Measurements from ENCODE around the gene CUL1.

CUL1 gene

GRCh38 chr7:148770004-148770403 lies 71.3 kb downstream of the CUL1 start:
- no peak for DNase-seq

DNA sequence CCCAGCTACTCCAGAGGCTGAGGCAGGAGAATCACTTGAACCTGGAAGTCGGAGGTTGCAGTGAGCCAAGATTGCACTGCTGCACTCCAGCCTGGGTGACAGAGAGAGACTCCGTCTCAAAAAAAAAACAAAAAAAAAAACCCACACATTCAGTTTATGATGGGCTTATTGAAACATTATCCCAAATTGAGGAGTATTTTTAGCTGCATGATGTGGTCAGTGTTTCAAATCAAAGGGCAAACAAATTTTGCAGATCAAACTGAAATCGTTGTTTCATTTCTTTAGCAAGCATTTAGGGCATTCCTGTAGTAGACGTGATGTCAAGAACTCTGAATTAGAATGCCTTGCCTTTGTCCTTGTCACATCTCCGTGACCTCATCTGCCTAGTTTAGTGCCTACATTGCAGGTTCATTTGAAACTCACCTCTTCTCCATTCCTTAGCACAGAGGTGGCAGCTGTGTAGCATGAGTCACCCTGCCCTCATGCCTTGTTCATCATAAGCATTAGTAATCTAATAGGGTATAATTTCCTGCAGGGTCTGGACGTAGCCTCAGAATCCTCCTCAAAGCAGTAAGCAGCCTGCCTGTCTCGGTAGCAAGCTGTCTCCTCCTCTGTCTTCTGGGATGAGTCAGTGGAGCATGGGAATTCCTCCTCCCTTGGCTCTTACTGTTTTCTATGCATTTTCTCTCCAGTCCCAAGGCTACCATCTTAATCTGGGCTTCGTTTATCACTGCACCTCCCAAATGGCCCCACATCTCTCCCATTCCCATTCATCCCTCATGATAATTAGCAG lies 73.8 kb downstream of the CUL1 start:
- DNase-seq = no peak

DNA sequence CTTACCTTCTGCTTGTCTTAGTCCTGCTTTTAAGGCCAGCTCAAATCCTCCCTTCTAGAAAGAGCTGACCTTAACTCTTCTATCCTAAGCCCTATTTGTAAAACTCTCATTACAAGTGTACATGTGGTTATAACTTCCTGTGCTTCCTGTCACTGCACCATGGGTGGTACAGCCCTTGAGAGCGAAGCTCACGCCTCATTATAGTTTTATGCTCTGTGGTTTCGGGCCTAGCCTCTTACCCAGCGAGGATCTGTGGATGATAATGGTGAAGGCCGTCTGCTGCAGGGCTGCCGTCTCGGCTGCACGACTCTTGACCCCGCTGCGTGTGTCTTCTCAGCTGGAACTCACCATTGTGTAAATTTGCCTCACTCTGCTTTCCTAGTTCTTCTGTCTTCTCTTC lies 74.6 kb downstream of the CUL1 start:
- peak; percentile 12 for DNase-seq

GRCh38 chr7:148774471-148774870 lies 75.8 kb downstream of the CUL1 start:
- DNase-seq = no peak

- DNase-seq = no peak
These were observed 84.2 kb downstream of the CUL1 start for GRCh38 chr7:148782757-148783456.

- no peak for DNase-seq
These were observed 85.3 kb downstream of the CUL1 start for GRCh38 chr7:148783801-148784527.

- no peak for DNase-seq
These were observed 89.0 kb downstream of the CUL1 start for GRCh38 chr7:148787571-148788295.

DNA sequence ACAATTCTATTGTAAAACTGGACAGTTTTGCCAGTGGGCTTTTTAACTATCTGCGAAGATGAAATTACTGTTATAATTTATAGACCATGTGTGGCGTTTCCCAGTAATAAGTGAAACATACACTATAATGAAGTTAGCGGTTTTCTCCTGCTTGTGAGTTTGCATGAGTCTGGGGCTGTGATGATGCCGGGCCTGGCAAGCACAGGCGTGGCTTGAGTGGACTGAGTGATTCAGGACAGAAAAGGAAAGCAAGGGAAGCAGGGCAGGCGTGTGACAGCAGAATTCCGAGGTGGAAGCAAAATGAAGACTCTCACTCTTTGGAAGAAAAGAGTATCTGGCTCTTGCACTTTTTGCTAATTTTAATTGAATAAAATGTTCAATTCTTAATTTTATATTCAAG lies 90.5 kb downstream of the CUL1 start:
- DNase-seq = no peak

DNA sequence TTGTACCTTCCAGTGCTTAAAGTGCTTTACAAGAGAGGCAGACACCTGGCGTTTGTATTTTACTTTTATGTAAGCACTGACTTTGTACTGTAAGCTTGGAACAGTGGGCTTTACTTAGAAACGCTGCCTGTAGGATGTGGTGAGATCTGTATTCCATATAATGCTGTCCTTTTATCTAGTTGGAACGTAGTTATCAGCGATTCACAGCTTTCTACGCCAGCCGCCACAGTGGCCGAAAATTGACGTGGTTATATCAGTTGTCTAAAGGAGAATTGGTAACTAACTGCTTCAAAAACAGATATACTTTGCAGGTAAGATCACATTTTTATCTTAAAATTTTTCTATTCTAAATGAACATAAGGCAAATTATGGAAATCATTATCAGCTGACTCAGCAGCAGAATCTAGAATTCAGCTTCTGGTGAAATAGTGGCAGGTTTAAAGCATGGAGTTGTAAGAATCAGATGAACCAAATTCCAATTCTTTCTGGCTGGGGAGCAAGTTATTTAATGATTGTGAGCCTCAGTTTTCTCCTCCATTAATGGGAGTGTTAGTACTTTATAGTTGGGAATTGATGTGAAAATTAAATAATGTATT lies 91.5 kb downstream of the CUL1 start:
- DNase-seq = no peak

- DNase-seq = no peak
These were observed 92.1 kb downstream of the CUL1 start for GRCh38 chr7:148790850-148791249.

GRCh38 chr7:148791546-148791945 lies 92.8 kb downstream of the CUL1 start:
- DNase-seq = no peak

- DNase-seq = no peak
These were observed 94.9 kb downstream of the CUL1 start for GRCh38 chr7:148793590-148793989.

GRCh38 chr7:148794476-148794875 lies 95.8 kb downstream of the CUL1 start:
- no peak for DNase-seq

DNA sequence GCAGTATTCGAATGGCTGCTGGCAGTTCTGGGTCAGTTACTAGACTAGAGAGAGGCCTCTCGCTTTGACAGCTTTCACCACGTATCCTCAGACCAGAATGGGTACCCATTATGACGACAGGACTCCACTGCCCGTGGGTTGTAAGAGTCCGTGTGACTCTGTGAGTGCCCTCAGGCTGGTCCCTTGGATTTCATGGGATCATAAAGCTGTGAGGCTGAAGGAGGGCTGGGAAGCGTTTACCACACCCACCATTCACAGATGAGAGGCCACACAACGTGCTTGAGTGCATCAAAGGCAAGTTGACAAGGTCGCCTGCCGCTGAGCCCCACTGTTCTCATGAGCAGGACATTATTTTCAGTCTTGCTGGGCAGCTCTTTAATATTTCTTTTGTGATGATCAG lies 98.1 kb downstream of the CUL1 start:
- DNase-seq = no peak

- DNase-seq = no peak
These were observed 101.3 kb downstream of the CUL1 start for GRCh38 chr7:148799893-148800555.

DNA sequence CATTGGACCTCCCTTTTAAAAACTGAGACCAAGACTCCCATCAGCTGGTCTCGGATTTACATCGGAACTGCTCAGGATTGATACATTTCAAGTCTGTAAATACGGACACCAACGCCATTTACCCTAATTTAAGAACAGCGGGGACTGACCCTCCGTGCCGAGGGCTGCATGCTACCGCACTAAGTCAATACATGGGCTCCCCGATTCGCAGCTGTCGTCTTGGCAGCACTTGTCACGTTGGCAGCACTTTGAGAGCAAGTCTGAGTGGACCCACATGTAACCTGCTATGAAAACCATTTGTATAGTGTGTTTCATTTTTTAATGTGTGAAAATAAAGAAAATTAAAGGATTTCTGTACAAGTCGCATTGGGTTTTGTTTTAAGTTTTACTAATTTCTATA lies 102.0 kb downstream of the CUL1 start:
- DNase-seq = no peak

DNA sequence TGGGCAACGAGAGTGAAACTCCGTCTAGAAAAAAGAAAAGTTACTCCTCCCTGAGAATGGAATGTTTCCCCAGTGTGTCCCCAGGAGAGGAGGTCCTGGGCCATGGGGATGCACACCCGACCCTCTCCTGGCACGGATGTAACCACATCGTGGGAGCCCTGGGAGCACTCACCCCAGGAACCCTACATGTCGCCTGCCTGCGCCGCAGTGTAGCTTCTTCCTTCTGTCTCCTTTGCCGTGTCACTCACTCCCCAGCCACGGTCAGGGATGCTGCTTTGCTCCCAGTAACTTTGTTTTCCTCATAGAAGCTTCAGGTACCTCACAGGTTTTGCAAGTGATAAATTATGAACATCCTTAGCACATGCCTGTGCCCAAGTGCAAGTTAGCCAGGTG lies 103.4 kb downstream of the CUL1 start:
- DNase-seq = no peak

GRCh38 chr7:148803094-148803493 lies 104.4 kb downstream of the CUL1 start:
- no peak for DNase-seq

GRCh38 chr7:148804343-148805235 lies 105.9 kb downstream of the CUL1 start:
- DNase-seq = no peak

GRCh38 chr7:148806187-148806586 lies 107.5 kb downstream of the CUL1 start:
- DNase-seq = no peak

- DNase-seq = no peak
These were observed 108.7 kb downstream of the CUL1 start for GRCh38 chr7:148807436-148807835.

All from activated CD4-positive, alpha-beta T cell treated with anti-CD3 and anti-CD28 coated beads, Interleukin-2, amount 50 U/mL, for 1 hour (primary cell).